ENCODE measurements around the gene ACACB. TPM values are rescaled to one million over a fixed set of nuclear protein-coding genes. Genes with fewer than 3 reads are reported as not detected.

ACACB gene
- polyA plus RNA-seq, 6 donors from 2014 or later, result 1.3 to 4.8 (median 4.0) TPM; not detected in 1

DNA sequence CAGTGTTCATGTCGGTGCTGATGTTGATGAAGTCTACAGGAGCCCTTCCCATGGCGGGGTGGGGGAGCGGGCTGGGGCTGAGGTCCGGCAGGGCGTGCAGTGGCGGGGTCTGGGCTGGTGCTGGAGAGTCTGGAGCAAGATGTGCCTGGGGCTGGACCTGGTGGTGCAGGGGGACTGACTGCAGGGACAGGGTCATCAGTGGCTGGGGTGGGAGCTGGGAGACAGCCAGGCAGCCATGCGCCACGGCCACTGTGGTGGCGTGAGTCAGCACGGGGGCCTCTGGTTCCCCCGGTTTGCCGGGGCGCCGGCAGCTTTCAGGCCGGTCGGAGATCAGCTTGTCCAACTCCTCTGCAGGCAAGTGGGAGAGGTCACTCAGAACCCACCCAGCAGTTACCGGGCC lies 165.1 kb downstream of the ACACB start:
- ATAC-seq (ENCODE audit: low read depth in 2 of 2) (no peak), DNase-seq (no peak)
- Mint-ChIP-seq H3K27me3 (peaks cover 0 to 10% (median 0%) of the 10 kb centered on the region in 3 donors), H3K27ac (no peak overlapping the region), H3K4me3 (no peak overlapping the region), H3K36me3 (peaks cover 0 to under 1% of the 10 kb centered on the region in 2 donors), H3K9me3 (peaks cover 0 to 9% (median 0%) of the 10 kb centered on the region in 7 donors), H3K4me1 (peaks cover 0 to 5% (median 3%) of the 10 kb centered on the region in 3 donors)

GRCh38 chr12:109284392-109284791 lies 168.0 kb downstream of the ACACB start:
- ATAC-seq (ENCODE audit: low read depth in 2 of 2) (no peak), DNase-seq (no peak)
- Mint-ChIP-seq H3K27me3 (peaks cover 0 to 14% (median 3%) of the 10 kb centered on the region in 3 donors), H3K4me1 (peaks cover 0 to 5% (median 0%) of the 10 kb centered on the region in 3 donors), H3K36me3 (no peaks in the 10 kb centered on the region), H3K4me3 (no peak overlapping the region), H3K9me3 (peaks cover 0 to 12% (median 2%) of the 10 kb centered on the region in 7 donors), H3K27ac (no peak overlapping the region)

GRCh38 chr12:109286252-109286651 lies 169.9 kb downstream of the ACACB start:
- H3K27me3 Mint-ChIP-seq, result peaks cover 6 to 28% (median 14%) of the 10 kb centered on the region in 3 donors
- ATAC-seq (ENCODE audit: low read depth in 2 of 2) (no peak), DNase-seq (no peak)
- H3K27ac Mint-ChIP-seq, result no peak overlapping the region
- H3K4me3 Mint-ChIP-seq, result no peak overlapping the region
- peaks cover 0 to 7% (median 0%) of the 10 kb centered on the region in 3 donors for H3K4me1 Mint-ChIP-seq
- H3K9me3 Mint-ChIP-seq, result peaks cover 0 to 12% (median 4%) of the 10 kb centered on the region in 7 donors
- no peaks in the 10 kb centered on the region for H3K36me3 Mint-ChIP-seq

DNA sequence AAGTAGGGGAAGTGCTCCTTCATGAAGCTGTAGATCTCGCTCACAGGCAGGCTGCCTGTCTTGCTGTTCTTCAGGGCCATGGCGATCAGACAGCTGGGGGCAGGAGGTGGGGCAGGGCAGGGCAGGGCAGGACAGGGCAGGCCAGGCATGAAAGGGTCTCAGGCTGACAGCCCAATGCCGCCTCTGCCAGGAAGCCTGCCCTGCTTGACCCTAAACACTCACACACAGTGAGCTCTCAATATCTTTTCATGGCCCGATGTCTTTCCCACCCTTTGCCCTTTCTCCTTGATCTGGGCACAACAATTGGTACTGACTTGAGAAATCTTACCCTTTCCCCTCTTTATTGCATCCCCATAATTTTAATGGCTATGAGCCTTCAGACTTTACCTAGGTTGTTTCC lies 170.3 kb downstream of the ACACB start:
- Mint-ChIP-seq H3K9me3 (peaks cover 0 to 12% (median 4%) of the 10 kb centered on the region in 7 donors), H3K4me3 (no peak overlapping the region), H3K36me3 (no peaks in the 10 kb centered on the region), H3K4me1 (peaks cover 0 to 11% (median 0%) of the 10 kb centered on the region in 3 donors), H3K27me3 (peaks cover 6 to 32% (median 18%) of the 10 kb centered on the region in 3 donors), H3K27ac (peak overlapping the region in 1 of 6 donors; percentile 17)
- DNase-seq, result no peak
- ATAC-seq (ENCODE audit: low read depth in 2 of 2), result no peak

DNA sequence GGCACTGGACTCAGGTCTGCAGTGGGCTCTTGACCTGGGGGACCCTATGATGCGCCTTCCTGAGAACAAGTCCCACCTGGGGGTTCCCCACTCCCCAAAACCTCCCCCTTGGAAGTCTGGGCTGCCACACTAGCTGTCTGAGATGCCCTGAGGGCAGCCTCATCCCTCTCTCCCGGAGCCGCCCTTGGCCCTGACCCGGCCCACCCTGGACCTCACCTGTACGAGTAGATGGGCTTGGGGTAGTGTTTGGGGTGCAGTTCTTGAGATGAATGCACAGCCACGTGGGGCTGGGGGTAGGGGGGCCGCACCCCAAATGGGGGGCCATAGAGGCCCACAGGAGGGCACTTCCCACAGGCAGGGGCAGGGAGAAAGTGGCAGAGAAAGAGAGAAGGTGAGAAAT lies 170.8 kb downstream of the ACACB start:
- ATAC-seq (ENCODE audit: low read depth in 2 of 2), result no peak
- Mint-ChIP-seq H3K27me3 (peaks cover 6 to 34% (median 19%) of the 10 kb centered on the region in 3 donors), H3K36me3 (no peaks in the 10 kb centered on the region), H3K4me3 (no peak overlapping the region), H3K9me3 (peaks cover 0 to 12% (median 4%) of the 10 kb centered on the region in 7 donors), H3K4me1 (peaks cover 0 to 11% (median 0%) of the 10 kb centered on the region in 3 donors), H3K27ac (no peak overlapping the region)
- DNase-seq, result no peak

DNA sequence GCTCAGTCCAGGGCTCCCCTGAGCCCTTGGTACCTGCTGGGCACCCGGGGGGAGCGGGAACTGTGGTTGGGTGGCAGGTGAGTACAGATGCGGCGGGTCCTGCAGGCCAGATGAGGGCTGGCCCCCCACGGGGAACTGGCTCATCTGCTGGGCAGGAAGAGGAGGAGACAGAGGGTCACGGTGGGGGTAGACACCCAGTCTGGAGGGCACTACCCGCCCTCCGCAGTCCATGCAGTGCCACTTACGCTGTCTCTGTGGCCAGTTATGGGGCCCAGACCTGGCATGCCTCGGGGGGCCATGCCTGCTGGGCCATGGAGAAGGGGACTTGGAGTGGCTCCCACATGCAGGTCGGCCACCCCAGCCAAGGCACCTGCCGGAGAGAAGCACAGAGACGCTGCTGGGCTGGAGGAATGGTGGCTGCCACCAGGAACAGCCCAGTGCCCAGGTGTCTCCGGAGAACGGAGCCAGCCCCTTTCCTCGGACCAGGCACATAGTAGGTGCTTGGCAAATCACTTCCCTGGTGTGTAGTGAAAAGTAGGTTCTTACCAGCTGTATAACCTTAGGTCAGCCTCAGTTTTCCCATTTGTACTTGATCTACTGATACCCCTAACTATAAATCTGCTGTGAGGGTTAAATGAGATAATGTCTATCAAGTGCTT lies 171.6 kb downstream of the ACACB start:
- peaks cover 0 to 11% (median 2%) of the 10 kb centered on the region in 3 donors for H3K4me1 Mint-ChIP-seq
- peaks cover 0 to 12% (median 4%) of the 10 kb centered on the region in 7 donors for H3K9me3 Mint-ChIP-seq
- DNase-seq, result no peak
- no peaks in the 10 kb centered on the region for H3K36me3 Mint-ChIP-seq
- H3K4me3 Mint-ChIP-seq, result peak overlapping the region in 1 of 8 donors; percentile 67
- H3K27ac Mint-ChIP-seq, result no peak overlapping the region
- H3K27me3 Mint-ChIP-seq, result peaks cover 6 to 42% (median 26%) of the 10 kb centered on the region in 3 donors
- ATAC-seq (ENCODE audit: low read depth in 2 of 2), result no peak

- Mint-ChIP-seq H3K4me3 (no peak overlapping the region), H3K27me3 (peaks cover 12 to 48% (median 32%) of the 10 kb centered on the region in 3 donors), H3K27ac (no peak overlapping the region), H3K9me3 (peaks cover 0 to 12% (median 4%) of the 10 kb centered on the region in 7 donors), H3K36me3 (no peaks in the 10 kb centered on the region), H3K4me1 (peaks cover 0 to 11% (median 2%) of the 10 kb centered on the region in 3 donors)
- ATAC-seq (ENCODE audit: low read depth in 2 of 2) (no peak), DNase-seq (no peak)
These were observed 172.2 kb downstream of the ACACB start for GRCh38 chr12:109288571-109288970.

GRCh38 chr12:109289004-109289403 lies 172.6 kb downstream of the ACACB start:
- Mint-ChIP-seq H3K27me3 (peaks cover 12 to 53% (median 33%) of the 10 kb centered on the region in 3 donors), H3K27ac (no peak overlapping the region), H3K4me3 (no peak overlapping the region), H3K4me1 (peaks cover 0 to 11% (median 2%) of the 10 kb centered on the region in 3 donors), H3K9me3 (peaks cover 0 to 12% (median 4%) of the 10 kb centered on the region in 7 donors), H3K36me3 (no peaks in the 10 kb centered on the region)
- DNase-seq (no peak), ATAC-seq (ENCODE audit: low read depth in 2 of 2) (no peak)

GRCh38 chr12:109289551-109289950 lies 173.2 kb downstream of the ACACB start:
- Mint-ChIP-seq H3K27ac (no peak overlapping the region), H3K4me3 (no peak overlapping the region), H3K4me1 (peaks cover 0 to 10% (median 2%) of the 10 kb centered on the region in 3 donors), H3K36me3 (no peaks in the 10 kb centered on the region), H3K9me3 (peaks cover 0 to 10% (median 4%) of the 10 kb centered on the region in 7 donors), H3K27me3 (peaks cover 15 to 58% (median 38%) of the 10 kb centered on the region in 3 donors)
- ATAC-seq (ENCODE audit: low read depth in 2 of 2) (no peak), DNase-seq (no peak)

DNA sequence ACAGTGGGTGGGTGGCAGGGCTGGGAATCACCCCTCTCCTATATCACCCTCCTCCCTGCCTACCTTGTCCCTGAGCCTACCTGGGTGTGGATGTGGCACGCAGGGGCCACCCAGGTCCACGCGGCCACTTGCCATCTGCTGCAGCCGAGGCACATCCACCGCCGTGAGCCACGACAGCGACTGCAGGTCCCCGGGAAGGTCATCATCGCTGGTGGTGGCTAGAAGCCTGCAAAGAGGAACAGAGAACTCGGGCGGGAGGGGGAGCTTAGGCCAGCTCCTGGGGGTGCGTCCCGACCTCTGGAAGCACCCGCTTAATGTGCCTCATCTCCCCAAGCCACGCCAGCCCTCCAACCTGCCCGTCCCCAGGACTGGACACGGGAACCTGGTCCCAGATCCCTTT lies 173.7 kb downstream of the ACACB start:
- Mint-ChIP-seq H3K27ac (no peak overlapping the region), H3K4me1 (peaks cover 0 to 6% (median 2%) of the 10 kb centered on the region in 3 donors), H3K36me3 (no peaks in the 10 kb centered on the region), H3K4me3 (no peak overlapping the region), H3K9me3 (peaks cover 0 to 5% (median 2%) of the 10 kb centered on the region in 7 donors), H3K27me3 (peaks cover 18 to 63% (median 43%) of the 10 kb centered on the region in 3 donors)
- DNase-seq, result no peak
- no peak for ATAC-seq (ENCODE audit: low read depth in 2 of 2)

DNA sequence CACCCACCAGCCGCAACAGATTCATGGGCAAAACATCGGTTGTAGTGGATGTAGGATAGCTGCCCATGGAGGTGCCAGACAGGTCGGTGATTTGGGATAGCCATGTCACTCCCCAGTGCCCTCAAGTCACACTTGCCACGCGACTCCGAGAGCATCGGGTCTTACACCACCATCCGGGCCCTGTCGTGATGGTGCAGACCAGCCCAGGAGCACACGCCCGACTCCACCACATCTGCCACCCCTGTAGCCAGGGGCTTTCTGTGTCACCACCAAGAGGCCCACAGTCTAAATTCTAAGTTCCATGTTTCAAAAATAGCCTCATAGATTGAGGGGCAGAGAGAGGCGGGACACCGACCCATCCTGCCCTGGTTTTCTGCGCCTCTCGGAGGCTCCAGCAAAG lies 174.7 kb downstream of the ACACB start:
- no peak overlapping the region for H3K27ac Mint-ChIP-seq
- no peak for ATAC-seq (ENCODE audit: low read depth in 2 of 2)
- H3K4me3 Mint-ChIP-seq, result no peak overlapping the region
- DNase-seq, result no peak
- peaks cover 18 to 72% (median 51%) of the 10 kb centered on the region in 3 donors for H3K27me3 Mint-ChIP-seq
- peaks cover 0 to 4% (median 2%) of the 10 kb centered on the region in 7 donors for H3K9me3 Mint-ChIP-seq
- H3K4me1 Mint-ChIP-seq, result peaks cover 0 to 6% (median 2%) of the 10 kb centered on the region in 3 donors
- no peaks in the 10 kb centered on the region for H3K36me3 Mint-ChIP-seq

DNA sequence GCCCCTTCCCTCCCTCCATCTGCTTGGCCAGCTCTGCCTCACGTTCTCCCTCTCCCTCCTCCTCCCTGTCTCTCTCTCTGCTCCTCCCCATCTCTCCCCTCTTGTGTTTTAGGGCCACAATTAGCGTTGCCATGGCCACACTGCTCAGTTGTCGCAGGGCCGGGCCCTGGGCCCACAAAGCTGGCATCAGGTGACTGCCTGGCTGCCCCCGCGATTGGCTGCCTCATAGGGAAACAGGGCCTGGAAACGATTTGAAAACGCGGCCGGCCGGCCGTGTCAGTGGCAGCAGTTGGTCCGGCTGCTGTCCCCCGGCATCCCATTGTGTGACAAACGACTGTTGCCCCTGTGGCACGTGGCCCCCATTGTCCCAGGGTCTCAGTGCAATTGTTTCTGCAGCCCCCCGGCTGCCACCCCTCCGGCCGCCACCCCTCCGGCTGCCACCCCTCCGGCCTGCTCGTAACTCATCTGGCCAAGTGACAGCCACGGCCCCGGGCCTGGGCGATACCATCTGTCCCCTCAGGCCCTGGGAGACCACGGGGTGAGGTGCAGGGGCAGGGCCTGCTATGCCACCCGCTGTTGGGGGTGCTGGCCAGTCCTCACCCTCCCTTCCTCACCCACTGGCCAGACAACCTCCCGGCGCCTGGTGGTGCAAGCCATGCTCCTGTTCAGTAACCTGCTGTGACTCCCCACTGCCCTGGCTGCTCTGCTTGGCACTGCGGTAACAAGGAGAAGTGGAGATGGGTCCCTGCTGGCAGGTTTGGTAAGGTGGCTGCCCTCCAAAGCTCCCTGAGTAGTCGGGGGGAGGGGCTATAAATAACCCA lies 175.3 kb downstream of the ACACB start:
- H3K9me3 Mint-ChIP-seq, result peaks cover 0 to 4% (median 2%) of the 10 kb centered on the region in 7 donors
- H3K36me3 Mint-ChIP-seq, result no peaks in the 10 kb centered on the region
- peak overlapping the region in 1 of 8 donors; percentile 14 for H3K4me3 Mint-ChIP-seq
- H3K4me1 Mint-ChIP-seq, result peaks cover 0 to 6% (median 2%) of the 10 kb centered on the region in 3 donors
- peaks cover 18 to 76% (median 57%) of the 10 kb centered on the region in 3 donors for H3K27me3 Mint-ChIP-seq
- DNase-seq (no peak), ATAC-seq (ENCODE audit: low read depth in 2 of 2) (peak; percentile 27 to 30)
- no peak overlapping the region for H3K27ac Mint-ChIP-seq

DNA sequence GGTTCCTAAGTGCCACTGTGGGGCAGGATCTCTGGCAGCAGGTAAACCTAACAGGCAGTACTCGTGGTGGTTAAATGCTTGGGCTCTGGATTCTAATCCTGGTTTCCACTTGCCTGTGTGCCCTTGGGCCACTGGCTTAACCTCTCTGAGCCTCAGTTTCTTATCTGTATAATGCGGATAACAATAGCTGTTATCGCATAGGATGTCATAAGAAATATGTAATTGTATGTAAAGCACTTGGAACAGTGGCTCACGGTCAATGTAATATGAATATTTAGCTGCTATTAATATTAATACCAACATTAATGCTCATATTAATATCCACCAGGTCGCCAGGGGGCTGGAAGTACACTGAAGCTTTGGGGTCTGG lies 175.9 kb downstream of the ACACB start:
- no peaks in the 10 kb centered on the region for H3K36me3 Mint-ChIP-seq
- H3K4me1 Mint-ChIP-seq, result peaks cover 0 to 6% (median 2%) of the 10 kb centered on the region in 3 donors
- peaks cover 0 to 4% (median 3%) of the 10 kb centered on the region in 7 donors for H3K9me3 Mint-ChIP-seq
- H3K27ac Mint-ChIP-seq, result no peak overlapping the region
- DNase-seq (no peak), ATAC-seq (ENCODE audit: low read depth in 2 of 2) (no peak)
- H3K4me3 Mint-ChIP-seq, result no peak overlapping the region
- peaks cover 18 to 73% (median 60%) of the 10 kb centered on the region in 3 donors for H3K27me3 Mint-ChIP-seq

Measured in naive B cell (primary cell).